Duodenal mucosa (tissue), 2 donors: ENCODE results near the gene PPBP.
"Not testable (repeated sequence)": the region's sequence is repeated elsewhere in the genome, so short reads cannot be mapped to it uniquely, and the experiment has no call there.

ENCODE experiments used
- H3K27ac ChIP-seq: one replicate; pipeline ENCODE4 v1.7.0; 2013; ENCODE audit warnings: low read depth, low read length
- H3K27me3 ChIP-seq, 2 donors: one replicate each; pipeline ENCODE4 v1.7.0; 2013; ENCODE audit warnings: low read length in 2 of 2, control low read depth in 1 of 2; ENCODE audit not compliant: insufficient read depth in 2 of 2, control insufficient read depth in 1 of 2
- H3K36me3 ChIP-seq, 2 donors: one replicate each; pipeline ENCODE4 v1.7.0; 2013; ENCODE audit warnings: low read length in 2 of 2, control low read depth in 1 of 2; ENCODE audit not compliant: insufficient read depth in 2 of 2, control insufficient read depth in 1 of 2
- H3K4me1 ChIP-seq, 2 donors: one replicate each; pipeline ENCODE4 v1.7.0; 2013; ENCODE audit warnings: low read length in 2 of 2, control low read depth in 1 of 2; ENCODE audit not compliant: insufficient read depth in 2 of 2, control insufficient read depth in 1 of 2
- H3K4me3 ChIP-seq, 2 donors: one replicate each; pipeline ENCODE4 v1.7.0; 2013; ENCODE audit warnings: low read length in 2 of 2, low read depth in 1 of 2
- H3K9ac ChIP-seq, 2 donors: one replicate each; pipeline ENCODE4 v1.7.0; 2013; ENCODE audit warnings: low read length in 2 of 2, low read depth in 1 of 2
- H3K9me3 ChIP-seq, 2 donors: one replicate each; pipeline ENCODE4 v1.7.0; 2013; ENCODE audit warnings: low read length in 2 of 2, control low read depth in 1 of 2; ENCODE audit not compliant: control insufficient read depth in 1 of 2

Gene PPBP

DNA sequence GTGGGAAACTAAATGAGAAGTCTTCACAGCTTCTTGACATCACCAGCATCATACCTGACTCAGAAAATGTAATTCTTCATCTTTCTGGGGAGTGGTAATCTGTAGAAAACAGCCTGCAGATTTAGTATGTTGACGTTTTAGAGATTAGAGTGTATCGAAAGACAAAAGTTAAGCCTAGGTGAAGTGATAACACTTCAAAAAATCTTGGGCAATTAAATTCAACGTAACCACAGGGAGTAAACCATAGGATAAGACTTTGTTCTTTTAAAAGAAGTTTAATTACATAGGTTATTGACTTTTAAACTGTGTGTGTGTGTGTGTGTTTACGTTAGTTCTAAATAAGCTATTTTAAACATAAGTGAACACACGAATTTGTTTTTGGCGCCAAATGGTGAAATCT is 12.3 kb upstream of the PPBP start:
- H3K9ac ChIP-seq, result no peak overlapping the region
- H3K36me3 ChIP-seq, result no peaks in the 10 kb centered on the region
- H3K4me3 ChIP-seq, result no peak overlapping the region
- peaks cover 4 to 9% of the 10 kb centered on the region in 2 donors for H3K4me1 ChIP-seq
- peaks cover 0 to 4% of the 10 kb centered on the region in 2 donors for H3K27me3 ChIP-seq
- H3K27ac ChIP-seq, result no peak overlapping the region
- H3K9me3 ChIP-seq, result no peaks in the 10 kb centered on the region

DNA sequence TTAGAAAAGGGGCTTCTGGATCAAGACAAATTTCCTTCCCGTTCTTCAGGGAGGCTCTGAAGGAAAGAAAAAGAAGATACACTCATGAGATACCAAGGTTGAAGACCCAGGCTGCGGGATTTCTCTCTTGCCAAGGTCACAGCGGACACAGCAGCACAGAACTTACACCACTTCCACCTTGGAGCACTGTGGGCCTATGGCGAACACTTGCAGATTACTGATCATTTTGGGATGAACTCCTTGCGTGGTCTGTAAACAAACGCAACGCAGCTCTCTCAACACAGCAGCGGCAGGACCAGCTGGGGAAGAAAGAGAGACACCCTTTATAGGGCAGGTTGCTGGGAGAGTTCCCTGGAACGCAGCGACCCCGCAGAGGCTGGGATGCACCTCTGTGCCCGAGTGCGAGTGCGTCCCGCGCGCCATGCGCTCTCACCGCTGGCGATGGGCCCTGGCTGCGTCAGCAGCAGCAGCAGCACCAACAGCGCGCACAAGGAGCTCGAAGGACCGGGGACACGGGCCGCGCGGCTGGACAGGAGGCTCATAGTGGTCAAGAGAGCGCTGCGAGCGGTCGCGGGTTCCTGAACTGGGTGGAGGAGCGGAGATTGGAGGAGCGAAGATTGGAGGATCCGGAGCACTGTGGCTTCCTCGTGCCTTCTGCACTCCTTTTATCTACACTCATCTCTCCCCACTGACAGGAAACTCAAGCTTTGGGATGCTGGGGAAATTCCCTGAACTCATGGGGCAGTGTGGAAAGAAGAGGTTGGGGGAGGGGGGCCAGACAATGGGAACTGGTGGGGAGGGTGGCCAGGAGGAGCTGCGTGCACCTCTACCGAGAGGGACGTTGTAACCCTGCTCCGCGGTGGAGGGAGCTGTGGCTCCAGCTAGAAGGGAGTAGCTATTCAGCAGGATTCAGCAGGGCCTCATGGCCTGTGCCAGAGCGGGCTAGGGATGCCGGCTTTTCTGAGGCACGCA is 10.3 kb upstream of the PPBP start, which contains the start of gene CXCL5:
TSS of gene CXCL5 (minus strand) at position 638 of the 972 bp plus-strand sequence. CDS start at position 542, 96 bp downstream.
- H3K4me1 ChIP-seq, result peaks cover 4 to 6% of the 10 kb centered on the region in 2 donors
- no peaks in the 10 kb centered on the region for H3K36me3 ChIP-seq
- no peak within 1 kb of the TSS for H3K9ac ChIP-seq
- H3K9me3 ChIP-seq, result no peaks in the 10 kb centered on the region
- H3K27ac ChIP-seq, result no peak within 1 kb of the TSS
- peak within 1 kb of the TSS; percentile 49 to 63 for H3K4me3 ChIP-seq
- peaks cover 0 to 4% of the 10 kb centered on the region in 2 donors for H3K27me3 ChIP-seq

DNA sequence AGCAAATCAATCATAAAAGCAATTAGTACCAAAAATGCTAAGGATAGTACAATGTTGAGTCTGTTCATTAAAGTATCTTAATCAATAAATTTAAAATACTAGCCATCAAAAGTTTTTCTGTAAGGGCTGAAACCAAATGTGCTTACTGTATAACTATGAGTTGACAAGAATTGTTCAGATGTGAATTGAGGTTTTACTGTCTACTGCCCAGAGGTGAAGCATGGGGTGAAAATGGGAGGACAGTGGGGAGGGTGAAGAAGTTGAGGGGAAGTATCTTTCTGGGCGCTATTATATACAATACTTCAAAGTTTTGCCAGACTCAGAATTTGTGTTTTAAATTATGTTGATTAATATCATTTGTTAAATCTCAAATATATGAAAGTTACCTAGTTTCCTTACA is 4.1 kb upstream of the PPBP start:
- no peaks in the 10 kb centered on the region for H3K9me3 ChIP-seq
- no peak overlapping the region for H3K9ac ChIP-seq
- H3K27me3 ChIP-seq, result no peaks in the 10 kb centered on the region
- H3K4me3 ChIP-seq, result no peak overlapping the region
- H3K36me3 ChIP-seq, result no peaks in the 10 kb centered on the region
- no peaks in the 10 kb centered on the region for H3K4me1 ChIP-seq
- H3K27ac ChIP-seq, result no peak overlapping the region

DNA sequence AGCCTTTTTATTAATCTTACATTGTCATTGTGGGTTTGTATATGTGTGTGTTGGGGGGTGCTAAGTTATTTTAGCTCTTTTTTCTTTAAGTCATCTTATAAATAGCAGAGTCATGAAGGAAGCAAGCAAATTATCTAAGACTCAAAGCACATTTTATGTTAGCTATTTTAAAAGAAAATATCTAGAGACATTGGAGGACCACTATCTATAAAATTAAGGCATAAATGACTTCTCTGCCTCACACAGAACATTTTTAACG is 3.7 kb upstream of the PPBP start:
- Histone ChIP-seq H3K4me1 (no peaks in the 10 kb centered on the region), H3K36me3 (no peaks in the 10 kb centered on the region), H3K9ac (no peak overlapping the region), H3K4me3 (no peak overlapping the region), H3K27me3 (no peaks in the 10 kb centered on the region), H3K9me3 (no peaks in the 10 kb centered on the region), H3K27ac (no peak overlapping the region)

DNA sequence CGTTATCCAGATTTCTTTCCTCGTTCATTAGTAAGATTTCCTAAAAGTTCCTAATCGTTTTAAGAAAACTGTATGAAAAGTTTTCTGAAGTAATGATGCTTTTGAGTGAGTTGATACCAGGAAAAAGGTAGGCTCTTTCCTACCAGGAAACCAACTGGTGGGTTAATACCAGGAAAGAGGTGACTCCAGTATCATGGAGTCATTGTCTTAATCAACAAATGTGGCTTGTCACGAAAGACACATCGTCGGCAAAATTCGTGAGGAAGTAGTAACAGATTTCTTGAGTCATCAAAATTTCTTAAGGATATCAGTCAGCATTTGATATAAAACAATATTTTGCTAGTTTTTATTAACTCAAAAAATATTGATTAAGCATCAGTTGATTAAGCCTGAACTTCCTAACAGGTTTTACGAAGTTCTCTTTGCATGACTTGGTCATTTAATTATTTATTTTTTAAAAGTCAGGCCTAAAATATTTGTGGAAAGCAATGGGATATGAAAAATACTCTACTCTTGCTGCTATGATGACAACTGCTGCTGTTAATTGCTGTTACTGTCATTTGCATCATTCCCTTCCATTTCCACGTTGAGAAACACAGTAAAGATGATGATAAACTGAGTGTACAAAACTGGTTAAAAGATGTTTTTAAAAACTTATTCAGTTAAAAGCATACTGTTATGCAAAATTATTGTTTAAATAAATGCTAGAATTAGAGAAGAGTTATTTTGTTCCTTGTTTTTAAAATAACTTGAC is 3.2 kb upstream of the PPBP start:
- Histone ChIP-seq H3K27me3 (no peaks in the 10 kb centered on the region), H3K4me3 (no peak overlapping the region), H3K9ac (no peak overlapping the region), H3K9me3 (no peaks in the 10 kb centered on the region), H3K4me1 (no peaks in the 10 kb centered on the region), H3K27ac (no peak overlapping the region), H3K36me3 (no peaks in the 10 kb centered on the region)

DNA sequence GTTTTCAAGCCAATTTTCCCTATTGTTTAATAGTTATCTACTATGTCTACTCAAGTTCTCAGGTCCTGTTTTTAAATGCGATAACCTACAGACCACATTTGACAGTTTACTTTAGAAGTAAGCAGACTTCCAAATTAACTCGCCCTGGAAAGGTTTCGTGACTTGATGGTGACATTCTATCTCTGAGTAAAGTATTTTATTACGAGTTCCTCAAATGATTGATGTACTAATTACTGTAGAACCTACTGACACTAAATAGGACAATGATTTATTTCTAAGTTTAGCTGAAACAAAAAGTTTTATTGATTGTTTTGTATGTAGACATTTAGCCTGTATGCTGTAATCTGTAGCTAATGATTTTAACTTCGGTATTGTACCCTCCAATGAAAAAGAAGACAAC is 1.9 kb upstream of the PPBP start:
- H3K36me3 ChIP-seq, result no peaks in the 10 kb centered on the region
- no peaks in the 10 kb centered on the region for H3K4me1 ChIP-seq
- H3K9me3 ChIP-seq, result no peaks in the 10 kb centered on the region
- H3K27me3 ChIP-seq, result no peaks in the 10 kb centered on the region
- no peak overlapping the region for H3K27ac ChIP-seq
- no peak overlapping the region for H3K4me3 ChIP-seq
- no peak overlapping the region for H3K9ac ChIP-seq

DNA sequence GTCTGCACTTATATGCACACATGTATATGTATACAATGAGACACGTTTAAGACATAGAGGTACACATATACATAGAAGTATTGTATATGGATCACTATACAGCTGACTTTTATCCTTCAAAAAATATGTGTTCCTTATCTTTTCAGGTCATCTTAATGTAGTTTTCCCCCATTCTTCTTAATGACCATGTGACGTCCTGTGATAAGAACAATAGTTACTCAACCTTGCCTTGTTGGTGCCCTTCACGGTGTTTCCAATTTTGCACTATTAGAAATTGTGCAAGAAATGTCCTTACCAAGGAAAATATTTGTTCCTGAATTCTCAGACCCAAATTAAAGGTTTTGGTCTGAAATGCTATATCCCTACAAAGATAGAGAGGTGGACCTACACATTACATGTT is 1.0 kb upstream of the PPBP start:
- Histone ChIP-seq H3K4me3 (no peak overlapping the region), H3K4me1 (no peaks in the 10 kb centered on the region), H3K27me3 (no peaks in the 10 kb centered on the region), H3K9ac (no peak overlapping the region), H3K27ac (no peak overlapping the region), H3K9me3 (no peaks in the 10 kb centered on the region), H3K36me3 (no peaks in the 10 kb centered on the region)

DNA sequence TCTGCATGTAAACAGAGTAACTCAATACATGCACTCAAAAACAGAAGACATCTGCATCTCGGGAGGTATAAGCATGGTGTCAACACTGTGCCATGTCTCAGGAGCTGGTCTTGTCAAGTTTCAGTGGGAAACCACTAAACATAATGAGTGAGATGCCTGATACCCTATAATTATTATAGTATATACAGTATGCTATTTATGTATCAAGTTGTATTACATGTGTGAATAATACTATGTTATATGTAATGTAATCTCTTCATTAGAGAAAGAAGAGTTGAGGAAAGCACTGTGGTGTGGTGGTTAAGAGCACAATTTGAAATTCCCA is 2.5 kb downstream of the PPBP start:
- H3K9me3 ChIP-seq, result no peaks in the 10 kb centered on the region
- H3K27me3 ChIP-seq, result no peaks in the 10 kb centered on the region
- no peak overlapping the region for H3K27ac ChIP-seq
- H3K4me1 ChIP-seq, result no peaks in the 10 kb centered on the region
- no peak overlapping the region for H3K9ac ChIP-seq
- no peak overlapping the region for H3K4me3 ChIP-seq
- H3K36me3 ChIP-seq, result no peaks in the 10 kb centered on the region

DNA sequence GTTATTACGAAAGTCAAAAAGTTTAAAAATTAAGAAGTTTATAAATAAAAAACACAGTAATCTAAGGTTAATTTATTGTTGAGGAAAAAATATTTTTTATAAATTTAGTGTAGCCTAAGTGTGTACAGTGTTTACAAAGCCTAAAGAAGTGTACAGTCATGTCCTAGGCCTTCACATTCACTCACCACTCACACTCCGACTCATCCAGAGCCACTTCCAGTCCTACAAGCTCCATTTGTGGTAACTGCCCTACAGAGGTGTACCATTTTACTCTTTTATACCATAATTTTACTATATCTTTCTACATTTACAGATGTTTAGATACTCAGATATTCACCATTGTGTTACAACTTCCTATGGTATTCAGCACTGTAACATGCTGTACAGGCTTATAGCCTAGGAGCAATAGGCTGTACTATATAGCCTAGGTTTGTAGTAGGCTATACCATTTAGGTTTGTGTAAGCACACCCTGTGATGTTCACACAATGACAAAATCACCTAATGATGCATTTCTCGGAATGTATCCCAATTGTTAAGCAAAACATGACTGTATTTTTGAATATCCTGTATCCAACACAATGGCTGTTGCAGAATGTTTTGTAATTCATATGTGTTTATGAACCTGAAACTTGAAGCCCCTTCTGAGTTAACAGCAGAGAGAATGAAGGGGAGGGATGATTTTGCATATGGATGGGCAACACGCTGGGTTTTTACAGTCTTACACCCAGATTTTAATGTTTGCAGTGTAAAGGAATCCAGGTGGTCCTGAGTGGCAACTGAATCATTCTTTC is 3.1 kb downstream of the PPBP start:
- Histone ChIP-seq H3K4me1 (no peaks in the 10 kb centered on the region), H3K9me3 (no peaks in the 10 kb centered on the region), H3K9ac (no peak overlapping the region), H3K4me3 (no peak overlapping the region), H3K27ac (no peak overlapping the region), H3K27me3 (no peaks in the 10 kb centered on the region), H3K36me3 (no peaks in the 10 kb centered on the region)

DNA sequence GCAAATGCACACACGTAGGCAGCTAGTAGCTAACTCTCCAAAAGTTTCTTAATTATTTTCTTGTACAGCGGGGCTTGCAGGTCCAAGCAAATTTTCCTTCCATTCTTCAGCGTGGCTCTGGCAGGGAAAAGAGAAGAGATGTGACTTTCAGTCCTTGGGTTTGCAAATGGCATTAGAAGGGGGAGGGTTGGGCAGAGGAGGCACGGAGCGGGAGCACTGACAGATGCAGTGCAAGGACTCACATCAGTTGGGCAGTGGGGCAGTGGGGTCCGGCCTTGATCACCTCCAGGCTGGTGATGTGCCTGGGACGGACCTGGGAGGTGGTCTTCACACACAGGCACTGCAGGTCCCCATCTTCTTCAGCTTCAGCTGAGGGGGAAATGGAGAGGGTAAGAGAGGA is 6.8 kb downstream of the PPBP start:
- H3K9ac ChIP-seq, H3K27ac ChIP-seq, H3K9me3 ChIP-seq, H3K4me1 ChIP-seq, H3K27me3 ChIP-seq, H3K4me3 ChIP-seq, H3K36me3 ChIP-seq: not testable (repeated sequence)
